ENCODE results near the gene DRAP1.

The DRAP1 gene

GRCh38 chr11:65961267-65962140 lies 42.3 kb downstream of the DRAP1 start, which contains the start of gene SART1:
TSS of gene SART1 (plus strand) at chr11:65961734. CDS start at chr11:65961781, 47 bp downstream.
- peak; percentile 96 for DNase-seq (ENCODE audit: low read depth)

- DNase-seq (ENCODE audit: low read depth): no peak
Measured at GRCh38 chr11:65962141-65962564, 42.9 kb downstream of the DRAP1 start.

- no peak for DNase-seq (ENCODE audit: low read depth)
Measured at GRCh38 chr11:65964906-65965305, 45.7 kb downstream of the DRAP1 start.

- no peak for DNase-seq (ENCODE audit: low read depth)
Measured at GRCh38 chr11:65965986-65966762, 46.9 kb downstream of the DRAP1 start.

GRCh38 chr11:65967329-65967934 lies 48.2 kb downstream of the DRAP1 start:
- no peak for DNase-seq (ENCODE audit: low read depth)

GRCh38 chr11:65968600-65969482 lies 49.6 kb downstream of the DRAP1 start:
- DNase-seq (ENCODE audit: low read depth): no peak

All from HS-27A (cell line).